Gastroesophageal sphincter (tissue), 3 donors: ENCODE data around the gene TRIM15.

Experiments
- CTCF ChIP-seq, 4 experiments: fragments of 200-600 bp in 2 of 4; fragments of 450-650 bp in 2 of 4; sonication (generic) in 1 of 4; IDR thresholded peaks; one replicate each; pipeline ENCODE4 v1.5.1; 2017 to 2019; ENCODE audit warnings: antibody characterized with exemption in 4 of 4, mild to moderate bottlenecking in 2 of 4, moderate library complexity in 2 of 4
- EP300 ChIP-seq: sonication (generic); formaldehyde crosslinking; IDR thresholded peaks from one replicate; pipeline ENCODE4 v1.6.1; 2017; ENCODE audit warnings: antibody characterized with exemption, mild to moderate bottlenecking
- POLR2A ChIP-seq, 2 donors: fragments of 450-650 bp; IDR thresholded peaks; one replicate each; pipeline ENCODE4 v1.6.1; 2017; ENCODE audit warnings: antibody characterized with exemption in 2 of 2, mild to moderate bottlenecking in 2 of 2, moderate library complexity in 1 of 2

- TF ChIP-seq EP300 = no peak
- TF ChIP-seq CTCF (IDR thresholded peaks at IDR 0.05) = no peak
- TF ChIP-seq POLR2A (IDR thresholded peaks at IDR 0.05) = no peak
Observed at GRCh38 chr6:30163918-30164654, 740 bp downstream of the TRIM15 start.
